Spinal cord (tissue), 10 donors: ENCODE measurements around the gene SUDS3. TPM values are rescaled to one million over a fixed set of nuclear protein-coding genes. Genes with fewer than 3 reads are reported as not detected.
A peak's percentile ranks its signal among the peaks of the same experiment; 100 is the strongest.

ENCODE experiments used
- DNase-seq, 6 donors: peaks; one replicate each; pipeline versions ENCODE4 v3.0.0 to v3.0.0-alpha.2; 2013 to 2015; ENCODE audit warnings: low spot score in 6 of 6, low read depth in 4 of 6
- H3K27ac ChIP-seq: one replicate; pipeline ENCODE4 v1.5.1; 2013; ENCODE audit warnings: low read depth, low read length, control low read depth
- H3K27me3 ChIP-seq: one replicate; pipeline ENCODE4 v1.6.1; 2013; ENCODE audit warnings: low read length; ENCODE audit not compliant: control insufficient read depth, insufficient read depth
- H3K36me3 ChIP-seq: one replicate; pipeline ENCODE4 v1.6.1; 2013; ENCODE audit warnings: low read length; ENCODE audit not compliant: control insufficient read depth, insufficient read depth
- H3K4me1 ChIP-seq: one replicate; pipeline ENCODE4 v1.6.1; 2013; ENCODE audit warnings: low read length; ENCODE audit not compliant: control insufficient read depth, insufficient read depth
- H3K4me3 ChIP-seq: one replicate; pipeline ENCODE4 v1.5.1; 2013; ENCODE audit warnings: low read depth, low read length, control low read depth
- H3K9me3 ChIP-seq: one replicate; pipeline ENCODE4 v1.6.1; 2013; ENCODE audit warnings: low read length; ENCODE audit not compliant: control insufficient read depth, insufficient read depth
- WGBS: methylation state at CpG from one replicate; pipeline ENCODE4 v1.1.5; 2013; ENCODE audit warnings: missing lambda C conversion rate; ENCODE audit not compliant: insufficient coverage; 5-methylcytosine and 5-hydroxymethylcytosine counted together
- polyA plus RNA-seq, 2 donors: library from polyadenylated mRNA; unstranded; fragments of 120-200 nt; gene quantifications; one replicate each; pipeline ENCODE4 v1.2.1, GENCODE V29; 2013; ENCODE audit not compliant: insufficient read length in 2 of 2
- total RNA-seq, 2 donors: library from RNA; depleted of rRNA in 1 of 2; stranded (reverse); fragments of 120-200 nt in 1 of 2; fragments of >200 nt in 1 of 2; gene quantifications; one replicate each; pipeline versions ENCODE4 v1.2.3 to v1.2.4, GENCODE V29; 2013 to 2014
- donor health status: healthy.

Gene SUDS3
- total and polyA plus RNA-seq, 4 donors = 32.5 to 59.9 (median 35.4) TPM

DNA sequence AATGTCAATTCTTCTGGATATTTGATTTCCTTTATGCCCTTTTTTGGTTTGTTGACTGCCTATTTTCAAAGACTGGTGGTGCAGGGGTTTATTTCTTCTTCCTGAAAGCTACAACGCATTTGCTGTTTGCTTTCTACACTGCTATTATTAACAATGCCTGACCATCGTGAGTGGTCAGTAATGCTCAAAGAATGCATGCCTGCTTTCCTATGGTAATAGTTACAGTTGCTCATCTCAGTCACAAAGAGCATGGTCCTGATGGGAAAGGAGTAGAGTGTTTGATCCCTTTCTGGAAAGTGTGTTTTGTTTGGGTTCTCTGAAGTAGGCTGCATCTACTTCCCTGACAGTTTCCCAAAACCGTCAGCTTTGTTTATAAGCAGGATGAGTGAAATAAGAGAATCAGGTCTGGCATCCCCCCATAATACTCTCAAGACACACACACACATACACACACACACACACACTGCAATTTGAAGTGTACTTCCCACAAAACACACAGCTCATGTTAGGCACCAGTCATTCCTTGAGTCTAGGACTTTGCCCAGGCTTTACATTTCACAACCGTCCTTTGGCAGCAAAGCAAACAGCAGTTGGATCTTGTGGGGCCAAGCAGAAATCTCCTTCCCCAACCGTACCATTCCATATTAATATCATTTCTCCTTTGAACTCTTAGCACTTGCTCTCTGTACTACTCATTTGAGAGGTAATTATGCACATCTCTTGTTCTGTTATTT lies 56.6 kb downstream of the SUDS3 start:
- 86% methylated on average over 1 of the region's 5 CpGs for WGBS
- no peaks in the 10 kb centered on the region for H3K27me3 ChIP-seq
- H3K4me3 ChIP-seq = no peak overlapping the region
- no peaks in the 10 kb centered on the region for H3K9me3 ChIP-seq
- no peaks in the 10 kb centered on the region for H3K36me3 ChIP-seq
- no peaks in the 10 kb centered on the region for H3K4me1 ChIP-seq
- H3K27ac ChIP-seq = no peak overlapping the region
- peak in 1 of 6 donors; percentile 11 for DNase-seq

DNA sequence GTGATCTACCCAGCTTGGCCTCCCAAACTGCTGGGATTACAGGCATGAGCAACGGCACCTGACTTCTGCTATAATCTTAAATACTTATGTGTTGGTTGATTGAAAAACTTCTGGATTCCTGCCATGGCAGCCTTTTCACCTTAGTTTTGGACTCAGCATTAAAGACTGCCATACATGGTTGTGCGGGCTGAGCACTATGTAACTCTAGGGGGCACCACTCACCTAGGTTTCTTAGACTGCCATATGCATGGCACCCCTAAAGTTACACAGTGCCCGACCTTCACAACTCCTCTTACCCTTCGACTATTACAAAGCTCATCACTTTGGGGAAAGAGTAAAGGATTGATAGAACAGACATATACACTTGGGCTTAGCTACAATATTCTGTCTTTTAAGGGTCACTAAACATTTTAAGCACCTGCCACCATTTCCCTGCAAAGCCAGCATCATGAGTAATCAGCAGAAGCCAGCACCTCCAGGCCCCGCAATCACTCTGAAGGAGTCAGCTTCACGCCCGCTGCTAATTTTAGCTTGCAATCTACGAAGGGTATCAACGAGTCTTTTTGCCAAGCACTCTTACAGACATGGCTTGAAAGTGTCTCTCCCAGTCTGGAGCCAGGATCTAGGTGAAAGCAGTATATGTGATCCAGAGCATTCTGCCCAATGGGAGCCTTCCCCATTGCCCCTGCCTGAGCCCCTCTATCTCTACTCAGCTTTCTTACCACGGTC lies 59.8 kb downstream of the SUDS3 start:
- Histone ChIP-seq H3K4me3 (no peak overlapping the region), H3K4me1 (no peaks in the 10 kb centered on the region), H3K27ac (no peak overlapping the region), H3K36me3 (no peaks in the 10 kb centered on the region), H3K27me3 (no peaks in the 10 kb centered on the region), H3K9me3 (no peaks in the 10 kb centered on the region)
- 77% methylated on average over 4 of the region's 10 CpGs for WGBS
- DNase-seq = peak in 2 of 6 donors; percentile 41 to 75

DNA sequence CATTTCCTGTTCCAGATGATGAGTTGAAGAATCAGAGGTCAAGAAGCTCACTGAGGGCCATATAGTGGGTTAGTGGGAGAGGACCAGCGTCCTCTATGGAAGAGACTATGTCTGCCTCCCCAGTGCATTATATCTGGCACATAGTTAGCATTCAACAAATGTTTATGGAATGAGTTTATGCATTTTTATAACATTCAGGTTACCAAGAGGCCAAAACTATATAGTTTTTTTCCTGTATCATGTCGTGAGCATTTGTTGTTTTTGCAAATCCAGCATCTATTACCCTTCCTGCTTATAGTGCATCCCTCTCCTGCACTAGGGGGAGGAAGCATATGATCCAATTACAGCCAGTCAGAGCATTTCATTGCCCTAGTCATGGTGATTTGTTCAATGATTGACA lies 60.6 kb downstream of the SUDS3 start:
- no peaks in the 10 kb centered on the region for H3K36me3 ChIP-seq
- no peaks in the 10 kb centered on the region for H3K27me3 ChIP-seq
- no peaks in the 10 kb centered on the region for H3K9me3 ChIP-seq
- H3K27ac ChIP-seq = no peak overlapping the region
- WGBS = no CpG with 5 or more reads among the region's 2 CpGs
- no peaks in the 10 kb centered on the region for H3K4me1 ChIP-seq
- no peak for DNase-seq
- no peak overlapping the region for H3K4me3 ChIP-seq

DNA sequence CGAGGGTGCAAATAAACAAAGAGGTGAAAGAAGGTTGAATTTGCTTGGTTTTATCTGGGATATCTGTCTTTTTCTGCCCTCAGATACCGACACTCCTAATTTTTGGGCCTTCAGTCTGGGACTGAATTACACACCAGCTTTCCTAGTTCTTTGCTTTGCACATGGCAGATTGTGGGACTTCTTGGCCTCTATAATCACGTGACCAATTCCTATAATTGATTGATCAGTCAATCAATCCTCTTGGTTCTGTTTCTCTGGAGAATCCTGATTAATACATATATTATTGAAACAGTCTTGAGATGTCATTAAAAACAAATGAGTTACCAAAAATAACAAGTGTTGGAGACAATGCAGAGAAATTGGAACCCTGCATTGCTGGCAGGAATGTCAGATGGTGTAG lies 62.7 kb downstream of the SUDS3 start:
- DNase-seq = no peak
- Histone ChIP-seq H3K27me3 (no peaks in the 10 kb centered on the region), H3K9me3 (no peaks in the 10 kb centered on the region), H3K4me1 (no peaks in the 10 kb centered on the region), H3K27ac (no peak overlapping the region), H3K4me3 (no peak overlapping the region), H3K36me3 (no peaks in the 10 kb centered on the region)
- 84% methylated on average over 2 of the region's 3 CpGs for WGBS

DNA sequence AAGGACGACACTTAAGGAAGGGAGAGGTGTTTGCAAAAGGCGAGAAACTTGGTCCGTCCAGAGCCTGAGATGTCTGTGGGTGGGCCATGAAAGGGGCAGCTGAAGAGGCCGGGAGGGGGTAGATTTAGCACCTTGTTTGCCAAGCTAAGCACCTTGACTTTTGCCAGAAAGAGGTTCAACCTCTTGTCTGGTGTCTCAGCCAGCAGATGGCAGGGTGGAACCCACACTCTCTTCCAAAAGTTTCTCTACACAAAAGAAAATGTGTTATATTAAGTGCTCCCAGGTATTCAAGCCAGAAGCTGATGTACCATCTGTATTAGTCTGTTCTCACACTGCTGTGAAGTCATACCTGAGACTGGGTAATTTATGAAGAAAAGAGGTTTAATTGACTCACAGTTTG lies 69.9 kb downstream of the SUDS3 start:
- 76% methylated on average over 3 of the region's 4 CpGs for WGBS
- DNase-seq = no peak

DNA sequence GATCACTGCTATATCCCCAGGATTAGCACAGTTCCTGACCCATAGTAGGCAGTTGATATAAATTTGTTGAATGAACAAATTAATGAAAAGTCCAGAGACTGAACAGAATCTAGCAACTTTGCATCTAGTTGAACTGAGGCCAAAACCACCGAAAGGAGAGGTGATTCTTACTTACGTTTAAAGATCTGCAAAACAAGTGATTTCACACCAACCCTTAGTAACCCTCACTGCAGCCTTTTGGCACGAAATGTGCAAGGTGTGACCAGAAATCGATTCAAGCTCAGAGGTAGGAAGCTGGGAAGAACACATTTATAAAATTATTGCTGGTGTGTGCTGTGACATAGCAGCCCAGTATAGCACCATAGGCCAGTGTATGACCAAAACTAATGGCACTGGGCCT lies 70.8 kb downstream of the SUDS3 start:
- Histone ChIP-seq H3K4me1 (no peaks in the 10 kb centered on the region), H3K36me3 (no peaks in the 10 kb centered on the region), H3K27me3 (no peaks in the 10 kb centered on the region), H3K4me3 (no peak overlapping the region), H3K9me3 (no peaks in the 10 kb centered on the region), H3K27ac (no peak overlapping the region)
- 71% methylated on average over 3 of the region's 4 CpGs for whole genome bisulfite sequencing
- DNase-seq = no peak

More for the DNA sequence above, 69.9 kb downstream of the SUDS3 start:
- H3K4me3 ChIP-seq = no peak overlapping the region
- H3K27me3 ChIP-seq = no peaks in the 10 kb centered on the region
- H3K4me1 ChIP-seq = no peaks in the 10 kb centered on the region
- no peaks in the 10 kb centered on the region for H3K9me3 ChIP-seq
- no peak overlapping the region for H3K27ac ChIP-seq
- no peaks in the 10 kb centered on the region for H3K36me3 ChIP-seq

DNA sequence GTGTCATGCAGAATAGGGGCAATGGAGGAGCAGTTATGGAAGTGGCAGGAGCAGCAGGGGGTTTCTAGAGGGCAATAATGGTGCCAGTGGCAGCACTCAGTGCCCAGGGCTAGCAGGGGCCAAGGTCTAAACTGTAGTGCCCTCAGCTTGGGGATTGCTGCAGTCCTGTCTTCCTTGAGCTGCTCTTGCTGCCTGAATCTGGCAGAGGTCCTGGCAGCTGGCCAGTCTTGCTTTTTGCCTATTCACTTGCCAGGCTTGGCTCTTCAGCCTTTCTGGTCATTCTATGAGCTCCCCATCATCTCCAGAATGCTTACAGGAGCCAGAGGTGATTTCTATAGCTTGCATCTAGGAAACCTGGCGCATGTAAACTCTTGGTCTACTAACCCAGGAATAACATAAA lies 72.0 kb downstream of the SUDS3 start:
- H3K9me3 ChIP-seq = no peaks in the 10 kb centered on the region
- no peak overlapping the region for H3K4me3 ChIP-seq
- no peaks in the 10 kb centered on the region for H3K4me1 ChIP-seq
- no peak for DNase-seq
- no CpG with 5 or more reads among the region's 1 CpG for WGBS
- no peak overlapping the region for H3K27ac ChIP-seq
- no peaks in the 10 kb centered on the region for H3K27me3 ChIP-seq
- H3K36me3 ChIP-seq = no peaks in the 10 kb centered on the region

DNA sequence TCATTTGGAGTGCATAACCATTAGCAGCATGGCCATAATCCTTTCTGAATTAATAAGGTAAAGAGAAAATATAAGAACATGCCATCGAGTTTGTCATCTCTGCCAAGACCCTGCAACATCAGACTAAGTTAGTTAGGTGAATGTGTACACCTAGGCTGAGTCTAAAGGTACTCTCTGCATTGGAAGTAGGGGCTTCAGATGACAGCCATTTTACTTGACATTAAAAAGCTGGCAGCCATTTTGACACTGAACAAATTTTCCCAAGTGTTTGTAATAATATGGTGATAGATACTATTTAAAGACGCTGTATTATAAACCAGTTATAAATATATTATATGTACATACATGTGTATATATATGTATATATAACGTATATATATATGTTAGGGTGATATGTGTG lies 79.0 kb downstream of the SUDS3 start:
- Histone ChIP-seq H3K36me3 (no peaks in the 10 kb centered on the region), H3K27me3 (no peaks in the 10 kb centered on the region), H3K9me3 (peaks cover 2% of the 10 kb centered on the region), H3K4me1 (no peaks in the 10 kb centered on the region), H3K27ac (no peak overlapping the region), H3K4me3 (no peak overlapping the region)
- no peak for DNase-seq
- 100% methylated on average over 1 of the region's 3 CpGs for WGBS

DNA sequence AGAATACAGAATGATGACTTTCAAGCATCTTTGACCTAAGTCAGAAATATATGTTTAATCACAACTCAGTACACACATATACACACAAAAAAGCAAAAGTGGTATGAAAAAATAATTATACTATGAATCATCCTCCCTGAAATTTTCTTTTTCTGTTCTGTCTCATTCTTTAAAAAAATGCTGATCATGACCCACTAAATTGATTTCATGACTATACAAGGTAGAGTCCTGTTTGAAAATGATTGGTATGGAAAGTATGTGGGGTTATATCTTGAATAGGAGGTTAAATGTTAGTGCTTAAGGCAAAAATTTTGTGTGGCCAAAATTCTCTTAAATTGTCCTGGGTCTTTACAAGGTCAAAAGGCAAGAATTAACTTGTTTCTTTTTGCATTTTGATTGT lies 80.4 kb downstream of the SUDS3 start:
- DNase-seq = no peak

DNA sequence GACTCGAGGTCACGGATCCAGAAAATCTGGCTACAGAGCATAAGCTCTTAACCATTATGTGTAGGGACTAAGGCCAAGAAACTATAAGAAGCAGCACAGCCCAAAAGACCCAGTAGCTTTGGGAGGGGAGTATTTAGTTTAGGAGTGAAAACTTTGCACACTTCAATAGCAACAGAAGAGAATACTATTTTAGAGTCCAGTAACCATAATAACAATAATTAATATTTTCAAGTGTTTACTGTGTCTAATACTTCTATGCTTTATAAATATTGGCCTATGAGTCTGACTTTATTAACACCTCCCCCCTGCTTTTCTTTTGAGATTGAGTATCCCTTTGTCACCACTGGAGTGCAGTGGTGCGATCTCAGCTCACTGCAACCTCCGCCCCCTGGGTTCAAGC lies 82.8 kb downstream of the SUDS3 start:
- DNase-seq = no peak
- Histone ChIP-seq H3K36me3 (no peaks in the 10 kb centered on the region), H3K4me3 (no peak overlapping the region), H3K9me3 (peaks cover 2% of the 10 kb centered on the region), H3K4me1 (no peaks in the 10 kb centered on the region), H3K27me3 (peaks cover 2% of the 10 kb centered on the region), H3K27ac (no peak overlapping the region)
- WGBS = 95% methylated on average over 4 of the region's 4 CpGs

More for the DNA sequence above, 80.4 kb downstream of the SUDS3 start:
- no peak overlapping the region for H3K27ac ChIP-seq
- H3K27me3 ChIP-seq = no peaks in the 10 kb centered on the region
- H3K36me3 ChIP-seq = no peaks in the 10 kb centered on the region
- H3K4me1 ChIP-seq = no peaks in the 10 kb centered on the region
- H3K4me3 ChIP-seq = no peak overlapping the region
- peaks cover 2% of the 10 kb centered on the region for H3K9me3 ChIP-seq
